GM21737 (cell line): ENCODE data around the gene LNPK.
"Not testable (repeated sequence)": the region's sequence is repeated elsewhere in the genome, so short reads cannot be mapped to it uniquely, and the experiment has no call there.

ENCODE experiments used
- ATAC-seq: cut with Tn5 transposase; IDR thresholded peaks from one replicate; pipeline ENCODE4 v1.9.1; 2021; ENCODE audit warnings: mild to moderate bottlenecking, moderate library complexity; ENCODE audit not compliant: unreplicated experiment

The LNPK gene, protein sequence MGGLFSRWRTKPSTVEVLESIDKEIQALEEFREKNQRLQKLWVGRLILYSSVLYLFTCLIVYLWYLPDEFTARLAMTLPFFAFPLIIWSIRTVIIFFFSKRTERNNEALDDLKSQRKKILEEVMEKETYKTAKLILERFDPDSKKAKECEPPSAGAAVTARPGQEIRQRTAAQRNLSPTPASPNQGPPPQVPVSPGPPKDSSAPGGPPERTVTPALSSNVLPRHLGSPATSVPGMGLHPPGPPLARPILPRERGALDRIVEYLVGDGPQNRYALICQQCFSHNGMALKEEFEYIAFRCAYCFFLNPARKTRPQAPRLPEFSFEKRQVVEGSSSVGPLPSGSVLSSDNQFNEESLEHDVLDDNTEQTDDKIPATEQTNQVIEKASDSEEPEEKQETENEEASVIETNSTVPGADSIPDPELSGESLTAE

DNA sequence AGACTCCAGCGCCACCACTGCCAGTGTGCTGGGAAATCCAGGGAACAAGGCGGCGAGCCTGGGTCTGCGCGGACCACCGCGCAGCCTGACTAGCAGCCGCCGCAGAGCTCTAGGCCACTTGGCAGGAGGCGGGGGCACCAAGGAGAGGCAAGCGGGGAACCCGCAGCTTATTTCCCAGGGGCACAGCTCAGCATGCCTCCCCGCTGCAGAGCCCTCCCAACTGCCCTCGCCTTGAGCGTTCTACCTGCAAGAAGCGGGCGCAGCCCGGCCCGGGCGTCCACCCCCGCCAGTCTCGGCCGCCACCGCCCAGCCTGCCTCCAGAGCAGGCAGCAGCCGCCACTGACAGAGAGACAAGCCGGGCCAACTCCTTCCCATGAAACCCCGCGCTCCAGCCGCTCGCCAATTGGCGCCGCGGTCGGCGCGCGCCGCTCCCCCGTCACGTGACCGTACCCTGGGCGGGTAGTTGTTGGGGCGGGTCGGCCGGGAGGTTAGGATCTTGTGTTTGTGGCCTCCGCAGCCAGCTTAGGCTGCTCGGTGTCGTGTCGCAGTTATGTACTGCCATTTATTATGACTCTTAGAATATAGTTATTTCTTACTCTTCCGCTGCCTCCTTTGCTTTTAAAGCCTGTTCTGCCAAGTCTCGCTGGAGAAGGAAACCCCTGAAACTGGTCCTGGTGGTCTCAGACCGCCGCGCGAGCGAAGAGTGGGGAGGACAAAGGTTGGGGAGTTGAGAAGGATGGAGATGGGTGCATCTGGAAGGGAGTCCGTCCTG, at the start of gene LNPK:
LNPK (minus strand) TSS at position 352 of the 772 bp plus-strand sequence. CDS start 6,683 bp downstream, outside the sequence.
- ATAC-seq, result peak; percentile 95

DNA sequence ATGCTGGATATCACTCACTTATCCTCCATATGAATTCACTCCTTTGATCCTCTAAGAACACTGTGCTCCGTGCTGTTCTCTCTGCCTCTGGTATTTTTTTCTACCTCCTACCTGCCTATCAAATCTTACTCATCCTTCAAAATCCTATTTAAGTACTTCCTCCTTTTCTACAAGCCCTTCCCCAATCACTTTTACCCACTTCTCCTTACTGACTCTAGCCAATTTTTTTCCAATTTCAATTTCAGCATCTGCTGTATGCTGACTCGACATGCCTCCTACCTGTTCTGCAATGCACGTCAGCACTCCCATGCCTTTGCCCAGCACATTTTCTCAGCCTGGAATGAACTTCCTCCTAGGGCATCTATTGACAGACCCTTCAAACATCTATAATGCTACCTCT, 37.3 kb upstream of the LNPK start:
- no peak for ATAC-seq

DNA sequence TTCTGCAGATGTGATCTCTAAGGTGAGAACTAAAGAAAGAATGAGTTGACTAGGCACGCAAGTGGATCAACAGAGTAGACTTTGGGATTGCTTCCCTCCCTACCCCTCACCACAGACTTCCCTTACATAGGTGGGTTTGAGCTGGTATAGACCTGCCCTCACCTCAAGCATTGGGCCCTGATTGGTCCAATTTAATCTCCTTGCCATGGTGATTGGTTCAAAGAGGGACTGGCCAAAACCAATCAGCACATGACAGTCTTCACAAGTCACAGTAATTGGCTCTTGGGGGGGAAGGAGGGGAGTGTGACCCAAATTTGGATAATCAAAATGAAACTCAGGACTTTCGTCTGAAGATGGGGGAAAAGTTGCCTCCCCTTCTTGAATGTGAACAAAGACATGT, 36.6 kb upstream of the LNPK start:
- no peak for ATAC-seq

DNA sequence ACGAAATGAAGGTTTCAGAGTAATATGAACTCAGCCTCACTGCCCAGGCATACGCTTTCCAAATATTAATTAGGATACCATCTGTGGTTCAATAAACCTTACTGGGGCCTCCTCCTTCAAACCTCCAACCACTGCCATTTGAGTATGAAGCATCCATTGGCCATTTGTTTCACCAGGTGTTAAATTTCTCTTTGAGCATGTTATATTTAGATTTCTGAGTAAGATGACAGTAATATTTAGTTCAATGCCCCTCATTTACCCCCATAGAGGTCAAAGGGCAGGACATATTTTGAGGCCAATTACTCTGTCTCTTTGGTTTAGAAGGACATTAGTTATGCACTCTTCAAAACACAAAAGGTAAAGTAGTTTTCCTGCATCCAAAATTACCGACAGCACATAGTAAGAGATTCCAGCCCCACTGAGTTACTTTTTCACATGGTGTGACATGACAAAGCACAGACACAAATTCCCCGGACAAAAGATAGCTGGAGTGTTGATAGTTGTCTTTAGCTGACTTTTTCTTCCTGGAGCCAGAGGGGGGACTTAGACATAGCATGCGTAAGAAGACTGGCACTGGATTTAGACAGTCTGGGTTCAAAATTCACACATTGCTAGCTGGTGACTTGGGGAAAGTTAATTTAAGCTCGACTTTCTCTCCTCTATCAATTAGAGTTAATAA, 33.1 kb upstream of the LNPK start:
- no peak for ATAC-seq

DNA sequence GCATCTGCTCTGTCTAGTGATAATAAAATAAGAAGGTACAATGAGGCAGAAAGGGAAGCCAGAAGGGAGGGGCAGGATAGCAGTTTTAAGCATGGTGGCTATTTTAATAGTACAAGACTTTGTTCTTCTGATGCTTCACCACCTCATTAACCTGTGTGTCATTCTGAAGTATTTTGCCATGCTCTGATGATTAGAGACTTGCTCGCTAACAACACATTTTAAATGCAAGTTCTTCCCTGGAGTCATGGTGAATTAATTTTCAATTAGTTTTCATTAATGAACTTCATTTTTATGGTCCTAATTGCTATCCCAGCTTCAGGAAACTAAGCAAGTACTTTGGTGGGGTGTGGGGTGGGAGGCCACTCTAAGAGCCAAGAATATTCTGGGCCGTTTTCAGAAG, 25.7 kb upstream of the LNPK start:
- no peak for ATAC-seq

DNA sequence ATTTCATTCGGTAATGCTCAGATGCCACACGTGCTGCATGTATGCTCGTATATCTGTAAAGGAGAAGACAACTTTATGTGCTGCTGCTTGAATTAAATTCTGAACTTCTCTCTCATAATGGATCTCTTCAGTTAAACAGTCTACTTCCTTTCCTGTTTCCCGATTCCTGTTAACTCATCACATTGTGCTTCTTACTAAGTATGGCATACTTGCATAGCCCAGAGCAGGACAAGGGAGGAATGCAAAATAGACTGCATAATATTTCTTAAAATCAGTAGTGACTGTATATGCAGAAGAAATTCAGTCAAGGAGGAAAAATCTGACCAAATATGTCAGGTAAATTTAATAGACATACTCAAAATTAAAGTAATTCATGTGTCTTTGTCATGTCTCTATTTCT, 23.9 kb upstream of the LNPK start:
- ATAC-seq, result no peak

DNA sequence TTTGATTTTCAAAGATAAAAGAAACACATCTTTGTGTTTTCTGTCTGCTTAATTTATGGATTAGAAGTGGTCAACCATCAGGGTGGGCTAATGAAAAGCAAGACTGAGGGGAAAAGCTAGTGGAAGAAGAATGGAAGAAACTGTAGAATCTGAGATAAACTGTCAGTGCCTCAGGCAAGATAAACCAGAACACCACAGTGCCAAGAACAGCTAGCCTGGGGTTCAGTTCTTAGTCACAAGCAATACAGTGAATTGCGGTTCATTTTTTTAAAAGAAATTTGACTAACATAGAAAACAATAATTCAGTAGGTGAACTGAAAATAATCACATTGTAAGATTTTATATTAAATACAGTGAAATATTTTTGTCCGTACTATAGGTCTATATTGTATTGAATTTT, 22.0 kb upstream of the LNPK start:
- no peak for ATAC-seq

DNA sequence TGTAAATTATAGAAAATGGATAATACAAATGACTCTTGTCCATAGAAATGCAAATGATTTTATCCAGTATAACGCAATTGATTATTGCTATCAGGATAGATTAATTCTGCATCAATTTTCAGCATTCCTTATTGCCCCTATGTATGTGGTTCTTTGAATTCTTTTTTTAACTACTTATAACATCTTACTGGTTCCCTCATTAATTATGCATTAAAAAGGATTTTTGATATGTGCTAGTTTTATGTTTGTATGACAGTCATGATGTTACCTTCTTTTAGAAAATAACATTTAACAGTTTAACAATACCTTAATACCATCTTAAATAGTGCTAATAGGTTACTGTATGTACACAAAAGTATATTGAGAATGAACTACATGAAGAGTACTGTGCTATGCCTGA, 20.0 kb upstream of the LNPK start:
- ATAC-seq, result no peak

DNA sequence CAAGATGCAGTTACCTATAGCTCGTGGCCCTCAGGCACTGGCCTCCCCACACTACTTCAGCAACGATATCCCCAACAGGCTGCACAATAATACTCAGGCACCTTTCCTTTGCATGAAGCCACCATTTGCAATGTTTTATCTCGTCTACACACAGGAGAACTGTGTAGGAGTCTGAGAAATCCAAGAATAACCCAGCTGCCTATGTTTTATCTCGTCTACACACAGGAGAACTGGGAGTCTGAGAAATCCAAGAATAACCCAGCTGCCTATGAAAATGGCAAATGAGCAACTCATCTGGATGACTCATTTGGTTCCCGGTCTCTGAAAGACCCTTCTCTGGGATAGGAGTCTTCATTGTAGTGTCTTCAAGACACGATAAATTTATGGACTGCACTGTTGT, 18.3 kb upstream of the LNPK start:
- no peak for ATAC-seq

DNA sequence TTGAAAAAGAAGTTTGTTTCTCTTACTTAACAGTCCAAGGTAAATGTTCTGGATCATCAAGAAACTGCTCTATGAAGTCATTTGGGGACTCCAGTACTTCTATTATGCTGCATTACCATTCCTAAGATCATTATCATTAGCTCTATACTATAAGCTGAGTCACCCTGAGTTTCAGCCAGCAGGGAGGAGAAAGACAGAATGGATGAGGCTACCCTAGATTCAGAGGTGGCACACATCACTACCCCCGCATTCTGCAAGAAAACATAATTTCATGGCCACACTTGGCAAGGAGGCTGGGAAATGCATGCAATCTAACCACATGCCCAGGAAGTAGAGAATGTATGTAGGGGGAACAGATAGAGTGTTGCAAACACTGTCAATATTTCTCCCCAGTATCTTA, 16.6 kb upstream of the LNPK start:
- no peak for ATAC-seq

DNA sequence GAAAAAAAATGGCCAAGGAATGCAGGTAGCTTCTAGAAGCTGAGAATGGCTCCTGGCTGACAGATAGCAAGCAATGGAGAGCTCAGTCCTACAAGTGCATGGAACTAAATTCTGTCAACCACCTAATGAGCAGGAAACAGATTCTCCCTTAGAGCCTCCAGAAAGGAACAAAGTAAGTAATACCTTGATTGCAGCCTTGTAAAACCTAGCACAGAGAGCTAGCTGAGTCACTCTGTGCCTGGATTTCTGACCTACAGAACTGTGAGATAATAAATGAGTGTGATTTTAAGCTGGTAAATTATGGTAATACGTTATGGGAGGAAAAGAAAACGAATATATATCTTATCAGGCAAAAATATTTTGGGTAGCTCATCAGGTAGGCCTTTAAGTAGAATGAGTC, 7.4 kb upstream of the LNPK start:
- no peak for ATAC-seq

DNA sequence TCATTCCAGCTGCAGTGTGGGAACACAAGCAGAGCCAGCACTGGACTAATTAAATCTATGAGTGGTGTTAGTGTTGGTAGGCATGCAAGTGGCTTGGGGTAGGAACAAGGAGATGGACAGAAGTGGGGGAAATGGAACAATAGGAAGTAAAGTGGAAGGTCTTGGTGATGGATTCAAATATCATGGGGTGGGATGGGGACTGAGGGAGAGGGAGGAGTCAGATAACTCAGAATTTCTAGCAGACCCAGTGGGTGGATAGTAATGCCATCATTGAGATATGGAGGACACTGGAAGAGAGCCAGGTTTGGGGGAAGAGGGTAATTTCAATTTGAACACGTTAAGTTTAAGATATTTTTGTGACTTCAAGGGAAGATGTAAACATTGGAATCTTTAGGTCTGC, 2.9 kb upstream of the LNPK start:
- no peak for ATAC-seq

DNA sequence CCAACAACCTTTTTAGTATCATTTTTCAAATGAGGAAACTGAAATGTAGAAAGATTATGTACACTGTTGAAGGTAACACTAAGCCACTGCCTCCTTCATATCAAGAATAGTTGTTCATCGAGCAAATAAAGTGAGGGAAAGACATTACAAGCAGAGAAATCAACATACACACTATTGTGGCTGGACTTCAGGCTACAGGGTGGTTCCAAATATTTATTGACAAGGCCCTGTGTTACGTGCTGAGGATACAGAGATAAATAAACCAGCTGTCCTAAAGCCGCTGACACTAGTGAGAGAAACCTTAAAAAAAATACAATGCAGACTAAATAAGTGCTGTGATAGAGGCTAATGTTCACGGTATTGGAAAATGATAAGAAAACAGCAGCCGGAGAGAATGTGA, 1.9 kb upstream of the LNPK start:
- no peak for ATAC-seq

DNA sequence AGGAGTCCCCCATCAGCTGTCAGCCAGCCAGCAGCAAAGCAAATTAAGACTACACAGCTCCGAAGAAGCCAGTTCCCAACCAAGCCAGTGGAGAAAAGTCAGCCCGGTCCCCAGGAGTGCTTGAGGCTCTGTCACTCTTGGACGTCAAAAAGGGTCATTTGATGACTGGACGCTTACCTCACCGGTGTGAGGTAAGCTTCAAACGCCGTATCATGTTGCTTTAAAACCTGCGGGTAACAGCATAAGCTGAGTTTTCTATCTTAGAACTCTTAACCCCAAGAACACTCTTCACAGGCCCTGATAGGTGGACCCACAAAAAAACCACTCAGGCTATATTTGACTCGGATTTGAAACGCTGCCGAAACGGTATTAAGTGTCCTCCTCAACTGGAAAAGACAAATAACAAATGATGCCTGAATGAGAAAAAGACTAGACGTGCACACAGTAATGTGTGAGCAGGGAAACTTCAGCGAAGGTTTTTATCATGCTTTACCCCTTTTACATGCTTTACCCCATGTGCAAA, 682 bp upstream of the LNPK start:
- no peak for ATAC-seq

DNA sequence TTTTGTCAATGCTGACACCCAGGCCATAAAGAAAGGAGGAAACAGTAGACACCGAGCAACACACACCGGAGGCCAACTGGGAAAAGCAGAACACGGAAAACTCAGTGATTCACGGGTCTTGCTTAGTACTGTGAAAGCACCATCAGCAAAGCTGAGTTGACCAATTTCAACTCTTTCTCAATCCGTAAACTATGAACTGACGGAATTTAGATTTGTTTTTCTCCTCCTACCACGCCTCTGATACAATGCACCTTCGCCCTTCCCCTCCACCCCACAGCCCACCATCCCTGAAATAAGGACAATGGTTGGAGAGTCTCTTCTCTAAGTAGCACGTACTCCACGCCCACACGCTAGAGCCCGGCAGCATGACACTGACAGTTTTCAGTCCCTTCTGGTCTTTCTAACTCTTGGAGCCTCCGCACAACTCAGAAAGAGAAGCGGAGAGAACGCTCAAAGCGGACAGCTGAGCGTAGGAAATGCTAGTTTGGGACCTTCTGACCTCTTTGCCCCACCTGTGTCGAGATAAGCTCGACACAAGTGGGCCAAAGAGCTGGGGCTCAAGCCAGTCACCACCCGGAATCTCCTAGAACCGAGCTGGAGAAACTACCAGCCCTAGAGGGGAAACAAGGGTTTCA, 669 bp downstream of the LNPK start:
- peak; percentile 38 for ATAC-seq

DNA sequence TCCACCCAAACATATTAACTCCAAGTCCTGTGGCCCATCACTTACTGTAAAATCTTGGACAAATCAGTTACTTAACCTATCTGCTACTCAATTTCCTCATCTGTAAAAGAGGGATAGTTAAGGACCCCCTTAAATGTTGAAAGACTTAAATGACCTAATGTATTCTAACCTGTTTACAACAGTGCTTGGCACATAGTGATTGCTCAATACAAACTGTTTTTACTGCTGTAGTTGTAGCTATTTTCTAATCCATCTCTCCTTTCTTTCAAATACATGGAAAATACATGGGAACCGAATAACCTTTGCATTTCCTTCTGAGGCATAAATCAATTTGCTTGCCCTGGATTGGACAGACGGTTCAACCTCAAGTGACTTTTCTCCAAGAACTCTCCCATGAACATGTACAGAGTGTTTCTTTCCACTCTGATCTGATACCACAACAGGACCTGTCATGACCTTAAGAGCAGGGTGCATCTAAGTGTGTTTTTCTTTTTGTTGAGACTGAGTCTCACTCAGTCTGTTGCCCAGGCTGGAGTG, 2.7 kb downstream of the LNPK start:
- ATAC-seq, result no peak

DNA sequence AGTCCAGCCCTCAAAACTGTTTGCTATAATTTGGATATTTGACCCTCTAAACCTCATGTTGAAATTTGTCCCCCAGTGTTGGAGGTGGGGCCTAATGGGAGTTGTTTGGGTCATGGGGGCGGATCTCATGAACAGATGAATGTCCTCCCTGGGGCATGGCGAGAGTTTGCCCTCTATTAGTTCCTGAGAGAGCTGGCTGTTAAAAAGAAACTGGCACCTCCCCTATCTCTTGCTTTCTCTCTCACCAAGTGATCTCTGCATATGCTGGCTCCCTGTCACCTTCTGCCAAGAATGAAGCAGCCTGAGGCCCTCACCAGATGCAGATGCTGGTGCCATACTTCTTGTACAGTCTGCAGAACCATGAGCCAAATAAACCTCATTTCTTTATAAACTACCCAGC, 12.0 kb downstream of the LNPK start:
- ATAC-seq, result no peak

DNA sequence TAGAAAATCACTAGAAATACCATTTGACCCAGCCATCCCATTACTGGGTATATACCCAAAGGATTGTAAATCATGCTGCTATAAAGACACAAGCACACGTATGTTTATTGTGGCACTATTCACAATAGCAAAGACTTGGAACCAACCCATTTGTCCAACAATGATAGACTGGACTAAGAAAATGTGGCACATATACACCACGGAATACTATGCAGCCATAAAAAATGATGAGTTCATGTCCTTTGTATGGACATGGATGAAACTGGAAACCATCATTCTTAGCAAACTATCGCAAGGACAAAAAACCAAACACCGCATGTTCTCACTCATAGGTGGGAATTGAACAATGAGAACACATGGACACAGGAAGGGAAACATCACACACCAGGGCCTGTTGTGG, 14.9 kb downstream of the LNPK start:
- not testable (repeated sequence) for ATAC-seq

DNA sequence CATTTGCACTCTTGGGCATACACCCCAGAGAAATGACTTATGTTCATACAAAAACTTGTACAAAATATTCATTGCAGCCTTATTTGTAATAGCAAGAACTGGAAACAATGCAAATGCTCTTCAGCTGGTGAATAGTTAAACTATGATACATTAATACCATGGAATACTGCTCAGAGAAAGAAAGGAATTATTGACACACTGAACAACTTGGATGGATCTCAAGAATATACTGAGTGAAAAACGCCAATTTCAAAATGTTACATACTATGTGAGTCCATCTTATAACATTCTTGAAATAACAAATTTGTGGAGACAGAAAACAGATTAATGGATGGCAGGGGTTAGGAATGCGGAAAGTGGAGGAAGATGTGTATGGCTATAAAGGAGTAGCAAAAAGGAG, 17.2 kb downstream of the LNPK start:
- ATAC-seq, result no peak

DNA sequence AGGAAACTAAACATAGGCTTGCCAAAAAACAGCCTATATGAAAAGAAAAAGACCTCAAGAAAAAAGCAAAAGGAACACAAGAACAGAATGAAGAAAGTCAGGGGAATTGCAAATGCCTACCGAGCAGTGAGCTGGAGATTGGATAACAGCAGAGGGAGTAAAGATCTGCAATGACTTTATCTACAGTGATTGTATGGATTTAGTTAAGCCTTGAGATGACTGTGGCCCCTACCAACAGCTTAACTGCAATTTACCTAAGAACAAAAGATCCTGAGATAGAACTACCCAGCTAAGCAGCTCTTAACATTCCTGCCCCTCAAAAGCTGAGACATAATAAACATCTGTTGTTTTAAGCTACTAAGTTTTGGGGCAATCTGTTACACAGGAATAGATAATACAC, 20.5 kb downstream of the LNPK start:
- ATAC-seq, result no peak
